ENCODE data around the gene TSFM.
A peak's percentile ranks its signal among the peaks of the same experiment; 100 is the strongest.

Gene TSFM

DNA sequence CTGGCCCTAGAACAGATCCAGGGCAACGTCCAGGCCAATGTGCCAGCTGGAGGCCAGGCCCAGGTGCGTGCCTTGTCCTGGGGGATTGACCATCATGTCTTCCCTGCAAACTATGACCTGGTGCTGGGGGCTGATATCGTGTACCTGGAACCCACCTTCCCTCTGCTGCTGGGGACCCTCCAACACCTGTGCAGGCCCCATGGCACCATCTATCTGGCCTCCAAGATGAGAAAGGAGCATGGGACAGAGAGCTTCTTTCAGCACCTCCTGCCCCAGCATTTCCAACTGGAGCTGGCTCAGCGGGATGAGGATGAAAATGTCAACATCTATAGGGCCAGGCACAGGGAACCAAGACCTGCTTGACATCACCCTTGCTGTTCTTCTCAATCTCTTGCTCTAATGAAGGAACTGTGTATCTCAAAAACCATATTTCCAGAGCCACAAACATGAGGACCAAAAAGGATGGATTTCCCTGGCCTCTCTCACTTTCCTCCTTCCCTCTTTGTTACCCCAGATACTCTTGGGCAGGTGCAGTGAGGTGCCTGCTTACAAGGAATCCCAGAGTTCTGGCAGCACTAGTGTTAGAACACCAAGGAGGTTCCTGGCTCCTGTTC is 2.2 kb upstream of the TSFM start:
- DNase-seq (ENCODE audit: low read depth): no peak
- TF ChIP-seq, protein P1, sequence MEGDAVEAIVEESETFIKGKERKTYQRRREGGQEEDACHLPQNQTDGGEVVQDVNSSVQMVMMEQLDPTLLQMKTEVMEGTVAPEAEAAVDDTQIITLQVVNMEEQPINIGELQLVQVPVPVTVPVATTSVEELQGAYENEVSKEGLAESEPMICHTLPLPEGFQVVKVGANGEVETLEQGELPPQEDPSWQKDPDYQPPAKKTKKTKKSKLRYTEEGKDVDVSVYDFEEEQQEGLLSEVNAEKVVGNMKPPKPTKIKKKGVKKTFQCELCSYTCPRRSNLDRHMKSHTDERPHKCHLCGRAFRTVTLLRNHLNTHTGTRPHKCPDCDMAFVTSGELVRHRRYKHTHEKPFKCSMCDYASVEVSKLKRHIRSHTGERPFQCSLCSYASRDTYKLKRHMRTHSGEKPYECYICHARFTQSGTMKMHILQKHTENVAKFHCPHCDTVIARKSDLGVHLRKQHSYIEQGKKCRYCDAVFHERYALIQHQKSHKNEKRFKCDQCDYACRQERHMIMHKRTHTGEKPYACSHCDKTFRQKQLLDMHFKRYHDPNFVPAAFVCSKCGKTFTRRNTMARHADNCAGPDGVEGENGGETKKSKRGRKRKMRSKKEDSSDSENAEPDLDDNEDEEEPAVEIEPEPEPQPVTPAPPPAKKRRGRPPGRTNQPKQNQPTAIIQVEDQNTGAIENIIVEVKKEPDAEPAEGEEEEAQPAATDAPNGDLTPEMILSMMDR (IDR thresholded peaks at IDR 0.05; ENCODE audit: control insufficient read depth, insufficient read depth, low read depth, low read length, missing control alignments): no peak
- H3K4me3 ChIP-seq (ENCODE audit: control insufficient read depth, low read depth, low read length): no peak overlapping the region

GRCh38 chr12:57781244-57781643 is 1.3 kb upstream of the TSFM start:
- DNase-seq (ENCODE audit: low read depth): no peak

DNA sequence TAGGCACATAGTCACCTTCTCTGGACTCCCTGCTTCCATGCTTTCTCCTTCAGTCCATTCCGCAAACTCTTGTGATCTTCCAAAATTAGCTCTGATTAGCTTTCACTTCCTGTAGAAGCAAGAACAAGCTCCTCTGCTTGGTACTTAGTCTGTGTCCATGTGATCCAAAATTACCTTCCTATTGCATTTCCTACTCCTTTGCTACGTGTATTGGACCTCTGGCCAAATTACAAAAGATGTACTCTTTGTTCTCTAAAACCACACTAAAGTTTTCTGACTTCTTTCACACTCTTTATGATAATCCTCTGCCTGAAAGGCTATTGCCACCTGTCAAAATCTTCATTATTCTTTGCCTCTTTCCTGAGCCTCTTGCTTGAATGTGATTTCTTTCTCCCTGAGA is 786 bp upstream of the TSFM start:
- TF ChIP-seq, protein P1 (IDR thresholded peaks at IDR 0.05; ENCODE audit: control insufficient read depth, insufficient read depth, low read depth, low read length, missing control alignments): no peak
- DNase-seq (ENCODE audit: low read depth): no peak
- no peak overlapping the region for H3K4me3 ChIP-seq (ENCODE audit: control insufficient read depth, low read depth, low read length)

More at GRCh38 chr12:57781244-57781643, 1.3 kb upstream of the TSFM start:
- TF ChIP-seq, protein P1 (IDR thresholded peaks at IDR 0.05; ENCODE audit: control insufficient read depth, insufficient read depth, low read depth, low read length, missing control alignments): no peak
- no peak overlapping the region for H3K4me3 ChIP-seq (ENCODE audit: control insufficient read depth, low read depth, low read length)

GRCh38 chr12:57782243-57782607 is 362 bp upstream of the TSFM start:
- TF ChIP-seq, protein P1 (IDR thresholded peaks at IDR 0.05; ENCODE audit: control insufficient read depth, insufficient read depth, low read depth, low read length, missing control alignments): no peak
- DNase-seq (ENCODE audit: low read depth): no peak
- no peak overlapping the region for H3K4me3 ChIP-seq (ENCODE audit: control insufficient read depth, low read depth, low read length)

GRCh38 chr12:57783466-57783801 is 847 bp downstream of the TSFM start:
- H3K4me3 ChIP-seq (ENCODE audit: control insufficient read depth, low read depth, low read length): peak overlapping the region; percentile 95
- TF ChIP-seq, protein P1 (IDR thresholded peaks at IDR 0.05; ENCODE audit: control insufficient read depth, insufficient read depth, low read depth, low read length, missing control alignments): no peak
- no peak for DNase-seq (ENCODE audit: low read depth)

GRCh38 chr12:57783861-57784260 is 1.3 kb downstream of the TSFM start:
- TF ChIP-seq, protein P1 (IDR thresholded peaks at IDR 0.05; ENCODE audit: control insufficient read depth, insufficient read depth, low read depth, low read length, missing control alignments): no peak
- DNase-seq (ENCODE audit: low read depth): no peak
- H3K4me3 ChIP-seq (ENCODE audit: control insufficient read depth, low read depth, low read length): no peak overlapping the region

GRCh38 chr12:57793920-57794319 is 11.3 kb downstream of the TSFM start:
- H3K4me3 ChIP-seq (ENCODE audit: control insufficient read depth, low read depth, low read length): no peak overlapping the region
- TF ChIP-seq, protein P1 (IDR thresholded peaks at IDR 0.05; ENCODE audit: control insufficient read depth, insufficient read depth, low read depth, low read length, missing control alignments): no peak
- DNase-seq (ENCODE audit: low read depth): peak; percentile 80
